AG09319 (cell line): ENCODE results near the gene OGFR.

Source experiments
- DNase-seq: peaks from one replicate; pipeline ENCODE4 v3.0.0-alpha.2; 2010; ENCODE audit warnings: low read depth; ENCODE audit errors: extremely low read depth
- TF ChIP-seq, protein P1 (sequence below): IDR thresholded peaks from 2 replicates; pipeline ENCODE4 v1.5.1; 2011; ENCODE audit warnings: low read depth, mild to moderate bottlenecking, inconsistent platforms, low read length, moderate library complexity

Gene OGFR

DNA sequence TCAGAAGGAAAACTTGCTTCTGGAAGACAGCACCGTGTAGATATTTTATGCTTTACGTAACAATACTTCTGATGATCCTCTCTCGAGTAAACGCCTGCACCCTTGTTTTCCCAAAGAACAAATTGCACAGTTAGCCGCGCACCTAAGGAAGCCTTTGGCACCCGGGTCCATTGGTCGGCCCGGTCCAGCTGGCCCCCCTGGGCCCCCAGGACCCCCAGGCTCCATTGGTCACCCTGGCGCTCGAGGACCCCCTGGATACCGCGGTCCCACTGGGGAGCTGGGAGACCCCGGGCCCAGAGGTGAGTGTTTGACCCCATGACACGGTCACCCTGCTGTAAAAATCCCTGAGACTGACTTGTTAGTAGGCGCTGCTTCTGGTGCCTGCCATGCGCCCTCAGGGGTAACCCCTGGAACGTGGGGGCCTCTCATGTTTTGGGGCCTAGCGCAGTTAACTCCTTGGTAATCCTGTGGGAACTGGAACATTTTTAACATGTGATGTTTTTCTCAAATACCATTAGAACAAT, 32.4 kb downstream of the OGFR start:
- DNase-seq: no peak
- TF ChIP-seq, protein P1, sequence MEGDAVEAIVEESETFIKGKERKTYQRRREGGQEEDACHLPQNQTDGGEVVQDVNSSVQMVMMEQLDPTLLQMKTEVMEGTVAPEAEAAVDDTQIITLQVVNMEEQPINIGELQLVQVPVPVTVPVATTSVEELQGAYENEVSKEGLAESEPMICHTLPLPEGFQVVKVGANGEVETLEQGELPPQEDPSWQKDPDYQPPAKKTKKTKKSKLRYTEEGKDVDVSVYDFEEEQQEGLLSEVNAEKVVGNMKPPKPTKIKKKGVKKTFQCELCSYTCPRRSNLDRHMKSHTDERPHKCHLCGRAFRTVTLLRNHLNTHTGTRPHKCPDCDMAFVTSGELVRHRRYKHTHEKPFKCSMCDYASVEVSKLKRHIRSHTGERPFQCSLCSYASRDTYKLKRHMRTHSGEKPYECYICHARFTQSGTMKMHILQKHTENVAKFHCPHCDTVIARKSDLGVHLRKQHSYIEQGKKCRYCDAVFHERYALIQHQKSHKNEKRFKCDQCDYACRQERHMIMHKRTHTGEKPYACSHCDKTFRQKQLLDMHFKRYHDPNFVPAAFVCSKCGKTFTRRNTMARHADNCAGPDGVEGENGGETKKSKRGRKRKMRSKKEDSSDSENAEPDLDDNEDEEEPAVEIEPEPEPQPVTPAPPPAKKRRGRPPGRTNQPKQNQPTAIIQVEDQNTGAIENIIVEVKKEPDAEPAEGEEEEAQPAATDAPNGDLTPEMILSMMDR: no peak

DNA sequence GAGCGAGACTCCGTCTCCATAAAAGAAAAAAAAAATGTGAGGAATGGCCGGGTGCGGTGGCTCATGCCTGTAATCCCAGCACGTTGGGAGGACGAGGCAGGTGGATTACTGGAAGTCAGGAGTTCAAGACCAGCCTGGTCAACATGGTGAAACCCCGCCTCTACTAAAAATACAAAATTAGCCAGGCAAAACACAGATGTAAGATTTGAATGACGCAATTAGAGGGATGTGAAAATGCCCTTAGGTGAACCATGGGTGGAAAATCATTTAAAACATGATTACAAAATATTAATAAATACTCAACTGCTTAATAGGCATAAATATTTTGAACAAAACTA, 33.1 kb downstream of the OGFR start:
- TF ChIP-seq, protein P1: no peak
- DNase-seq: no peak

DNA sequence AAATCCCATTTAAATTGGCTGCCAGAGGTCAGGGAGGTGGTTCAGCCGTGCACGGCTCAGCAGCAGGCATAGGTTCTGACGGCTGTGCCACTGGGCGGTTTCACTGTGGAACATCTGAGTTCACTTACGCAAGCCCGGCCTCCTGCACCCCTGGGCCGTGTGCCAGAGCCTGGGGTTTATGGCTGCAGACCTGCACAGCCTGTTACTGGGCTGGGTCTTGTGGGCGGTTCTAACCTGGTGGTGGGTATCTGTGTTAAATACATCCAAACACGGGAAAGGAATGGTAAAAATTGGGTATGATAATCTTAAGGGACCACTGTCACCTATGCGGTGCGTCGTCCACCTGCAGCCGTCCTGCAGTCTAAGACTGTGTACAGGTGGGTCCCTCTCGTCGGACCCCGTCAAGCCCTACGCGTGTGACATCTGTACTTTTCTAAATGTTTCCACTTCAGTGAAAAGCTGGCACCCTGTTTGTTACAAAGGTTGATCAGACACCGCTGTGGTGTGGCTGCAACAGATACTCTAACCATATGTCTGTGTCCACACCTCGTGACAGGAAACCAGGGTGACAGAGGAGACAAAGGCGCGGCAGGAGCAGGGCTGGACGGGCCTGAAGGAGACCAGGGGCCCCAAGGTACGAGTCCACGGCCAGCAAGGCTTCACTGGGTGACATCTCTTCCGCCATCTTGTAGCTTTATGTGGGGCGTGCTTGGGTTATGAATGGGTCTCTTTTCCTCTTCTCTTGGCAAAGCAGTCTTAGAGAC, 33.7 kb downstream of the OGFR start:
- no peak for DNase-seq
- TF ChIP-seq, protein P1: no peak

DNA sequence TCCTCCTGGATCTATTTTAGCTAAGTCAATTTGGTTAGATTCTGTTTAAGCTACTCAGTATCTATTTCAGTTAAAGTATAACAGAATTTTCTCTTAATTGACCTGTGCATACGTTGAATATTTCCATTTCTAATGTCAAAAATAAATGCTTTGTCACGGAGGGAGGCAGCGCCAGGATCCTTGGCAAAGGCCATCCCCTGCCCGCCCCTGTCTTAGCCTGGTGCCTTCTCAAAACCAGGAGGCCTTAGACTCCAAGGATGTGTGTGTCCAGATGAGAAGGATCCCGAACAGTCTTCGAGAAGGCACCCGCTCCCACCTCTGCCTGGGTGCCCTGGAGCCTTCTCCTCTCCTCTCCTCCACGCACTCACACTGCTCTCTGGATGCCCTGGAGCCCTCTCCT, 34.6 kb downstream of the OGFR start:
- DNase-seq: no peak
- TF ChIP-seq, protein P1: no peak

DNA sequence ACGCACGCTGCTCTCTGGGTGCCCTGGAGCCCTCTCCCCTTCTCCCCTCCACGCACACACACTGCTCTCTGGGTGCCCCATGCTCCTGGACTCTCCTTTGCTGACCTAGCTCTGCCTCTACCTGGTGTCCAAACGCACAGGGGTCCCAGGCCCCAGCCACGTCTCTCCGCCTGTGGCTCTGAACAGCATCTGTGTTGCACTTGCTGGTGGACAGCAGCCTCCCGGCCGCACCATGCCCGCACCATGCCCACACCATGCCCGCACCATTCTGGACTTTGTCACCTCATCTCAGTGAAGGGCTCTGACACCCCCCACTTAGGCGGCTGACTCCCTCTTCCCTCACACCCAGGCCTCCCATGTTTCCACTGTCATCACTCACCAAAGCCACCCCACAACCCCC, 35.2 kb downstream of the OGFR start:
- TF ChIP-seq, protein P1: no peak
- no peak for DNase-seq

DNA sequence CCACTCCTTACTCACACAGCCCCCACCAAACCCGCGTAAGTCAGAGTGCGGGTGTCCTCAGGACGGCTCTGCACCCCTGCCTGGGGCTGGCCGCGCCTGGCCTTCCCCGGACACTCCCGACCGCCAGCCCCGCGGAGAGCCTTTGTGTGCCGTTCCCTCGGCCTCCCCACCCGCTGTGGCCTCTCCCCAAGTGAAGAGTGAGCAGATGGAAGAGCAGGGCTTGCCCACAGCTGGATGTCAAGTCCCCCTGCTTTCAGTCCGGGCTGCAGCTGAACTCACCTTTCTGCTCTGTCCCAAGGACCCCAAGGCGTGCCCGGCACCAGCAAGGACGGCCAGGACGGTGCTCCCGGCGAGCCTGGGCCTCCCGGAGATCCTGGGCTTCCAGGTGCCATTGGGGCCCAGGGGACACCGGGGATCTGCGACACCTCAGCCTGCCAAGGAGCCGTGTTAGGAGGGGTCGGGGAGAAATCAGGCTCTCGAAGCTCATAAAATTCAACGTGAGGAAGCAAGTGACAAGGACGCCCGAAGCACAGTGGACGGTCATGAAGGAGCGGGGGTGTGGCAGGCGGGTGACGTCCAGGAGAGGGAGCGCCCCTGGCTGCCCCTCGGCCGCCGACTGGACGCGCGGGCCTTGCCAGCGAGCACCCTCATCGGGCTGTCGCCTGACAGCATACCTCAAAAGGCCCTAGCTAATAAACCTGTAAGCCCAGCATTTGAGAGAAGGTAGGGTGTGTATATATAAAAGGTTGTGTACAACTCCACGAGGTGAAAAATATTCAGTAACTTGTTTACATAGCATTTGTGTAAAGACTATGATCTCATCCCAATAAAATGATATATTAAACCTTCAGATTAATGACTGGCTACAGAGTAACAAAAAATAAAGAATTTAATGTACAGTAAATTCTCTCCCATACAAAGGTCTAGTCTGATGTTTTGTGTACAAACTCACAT, 35.9 kb downstream of the OGFR start:
- TF ChIP-seq, protein P1: no peak
- no peak for DNase-seq

DNA sequence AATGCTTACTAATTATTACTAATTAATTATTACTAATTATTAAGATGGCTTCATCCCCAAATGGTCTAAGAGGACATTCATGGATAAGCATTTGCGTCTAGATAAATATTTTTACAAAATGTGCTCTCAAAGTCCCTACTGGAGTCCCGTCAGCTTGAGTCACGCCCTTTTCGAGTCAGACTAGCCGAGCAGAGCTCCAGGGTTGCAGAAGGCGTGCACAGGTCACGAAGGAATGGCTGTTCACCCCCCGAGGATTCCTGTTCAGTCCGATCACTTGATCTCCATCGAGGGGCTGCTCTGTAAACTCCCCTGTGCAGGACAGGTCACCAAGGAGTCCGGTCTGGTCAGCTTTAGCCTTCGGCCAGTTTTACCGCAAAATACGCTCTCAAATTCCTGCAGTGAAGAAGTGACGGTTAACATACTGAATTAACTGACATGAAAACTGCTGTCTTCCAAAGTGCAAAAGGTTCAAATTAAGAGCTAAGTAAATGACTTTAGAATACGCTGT, 37.1 kb downstream of the OGFR start:
- TF ChIP-seq, protein P1: no peak
- no peak for DNase-seq
